Measurements from ENCODE around the gene MITF.

The MITF gene, protein sequence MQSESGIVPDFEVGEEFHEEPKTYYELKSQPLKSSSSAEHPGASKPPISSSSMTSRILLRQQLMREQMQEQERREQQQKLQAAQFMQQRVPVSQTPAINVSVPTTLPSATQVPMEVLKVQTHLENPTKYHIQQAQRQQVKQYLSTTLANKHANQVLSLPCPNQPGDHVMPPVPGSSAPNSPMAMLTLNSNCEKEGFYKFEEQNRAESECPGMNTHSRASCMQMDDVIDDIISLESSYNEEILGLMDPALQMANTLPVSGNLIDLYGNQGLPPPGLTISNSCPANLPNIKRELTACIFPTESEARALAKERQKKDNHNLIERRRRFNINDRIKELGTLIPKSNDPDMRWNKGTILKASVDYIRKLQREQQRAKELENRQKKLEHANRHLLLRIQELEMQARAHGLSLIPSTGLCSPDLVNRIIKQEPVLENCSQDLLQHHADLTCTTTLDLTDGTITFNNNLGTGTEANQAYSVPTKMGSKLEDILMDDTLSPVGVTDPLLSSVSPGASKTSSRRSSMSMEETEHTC

DNA sequence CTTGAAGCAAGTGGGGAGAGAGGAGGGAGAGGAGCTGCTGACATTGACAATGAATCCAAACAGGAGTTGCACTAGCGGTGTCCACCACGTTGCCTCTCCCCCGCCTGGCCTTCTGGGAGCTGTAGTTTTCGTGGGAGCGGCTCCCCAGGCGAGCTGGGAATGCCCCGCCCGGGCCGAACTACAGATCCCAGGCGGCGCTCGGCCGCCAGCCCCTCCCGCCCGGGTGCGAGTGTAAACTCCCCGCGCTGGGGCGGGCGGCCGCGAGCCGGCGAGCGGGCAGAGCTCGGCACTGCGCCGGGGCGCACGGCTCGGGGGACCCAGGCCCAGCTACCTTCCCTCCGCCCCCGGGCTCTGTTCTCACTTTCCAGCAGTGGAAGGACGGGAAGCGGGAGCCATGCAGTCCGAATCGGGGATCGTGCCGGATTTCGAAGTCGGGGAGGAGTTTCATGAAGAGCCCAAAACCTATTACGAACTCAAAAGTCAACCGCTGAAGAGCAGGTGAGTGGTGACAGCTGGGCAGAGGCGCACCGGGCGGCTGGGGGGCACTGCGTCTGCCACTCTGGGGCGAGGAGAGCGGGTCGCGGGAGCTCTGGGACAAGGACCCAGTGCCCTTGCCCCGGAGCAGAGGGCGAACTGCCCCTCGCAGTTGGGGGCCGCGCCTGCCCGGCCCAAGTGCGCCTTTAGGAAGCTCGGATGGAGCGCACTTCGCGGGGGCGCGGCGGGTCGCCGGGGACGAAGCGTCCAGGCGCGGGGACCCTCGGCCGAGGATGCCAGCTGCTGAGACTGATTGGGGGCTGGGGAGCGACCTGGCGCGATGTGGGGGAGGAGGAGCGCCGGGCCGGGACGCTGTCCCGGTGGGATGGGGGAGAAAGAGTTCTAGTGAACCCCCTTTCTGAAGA lies at the start of gene MITF:
Gene MITF (plus strand): TSS at position 261 of the 899 bp plus-strand sequence. CDS start 134 bp downstream, at position 395.
- DNase-seq (ENCODE audit: low read depth, low spot score): peak; percentile 86

- DNase-seq (ENCODE audit: low read depth, low spot score): no peak
Measured at GRCh38 chr3:69691860-69692259, 47.4 kb upstream of the MITF start.

DNA sequence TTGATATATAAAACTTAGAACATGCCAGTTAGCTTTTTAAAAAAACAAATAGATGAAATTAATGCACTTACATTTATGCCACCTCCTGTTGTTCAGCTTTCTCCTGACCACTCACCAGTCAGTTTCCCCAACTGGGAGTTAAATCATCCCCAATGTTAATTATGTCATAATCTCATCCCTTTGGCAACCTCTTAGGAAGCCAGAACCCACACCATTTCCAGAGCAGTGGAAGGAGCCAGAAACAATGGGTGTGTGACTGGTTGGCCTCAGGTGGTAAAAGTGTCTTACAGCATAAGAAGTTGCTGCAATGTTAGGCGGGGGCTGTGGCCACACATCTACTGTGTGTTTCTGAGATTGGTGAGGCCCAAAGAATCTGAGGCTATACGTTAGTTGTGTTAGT lies 46.5 kb upstream of the MITF start:
- no peak for DNase-seq (ENCODE audit: low read depth, low spot score)

- no peak for DNase-seq (ENCODE audit: low read depth, low spot score)
Measured at GRCh38 chr3:69695443-69695842, 43.8 kb upstream of the MITF start.

GRCh38 chr3:69695933-69696332 lies 43.3 kb upstream of the MITF start:
- no peak for DNase-seq (ENCODE audit: low read depth, low spot score)

- no peak for DNase-seq (ENCODE audit: low read depth, low spot score)
Measured at GRCh38 chr3:69696367-69696766, 42.9 kb upstream of the MITF start.

GRCh38 chr3:69697381-69697780 lies 41.9 kb upstream of the MITF start:
- DNase-seq (ENCODE audit: low read depth, low spot score): no peak

DNA sequence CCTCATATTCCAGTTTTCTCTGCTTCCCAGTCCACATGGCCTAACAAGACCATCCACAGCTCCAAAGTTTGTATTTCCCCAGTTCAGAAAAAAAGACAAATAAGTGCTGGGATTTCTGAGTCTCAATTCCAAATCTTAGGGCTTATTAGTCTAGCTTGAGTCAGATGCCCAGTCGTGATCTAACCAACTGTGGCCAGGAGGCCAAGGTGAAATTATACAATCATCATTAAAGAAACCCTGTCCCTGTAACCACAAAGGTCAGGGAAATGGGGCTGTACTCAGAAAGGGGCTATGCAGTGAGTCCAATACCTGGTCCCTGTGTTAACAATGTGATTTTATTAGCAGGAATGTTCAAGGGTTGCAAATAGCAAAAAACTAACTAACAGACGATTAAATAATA lies 40.5 kb upstream of the MITF start:
- no peak for DNase-seq (ENCODE audit: low read depth, low spot score)

DNA sequence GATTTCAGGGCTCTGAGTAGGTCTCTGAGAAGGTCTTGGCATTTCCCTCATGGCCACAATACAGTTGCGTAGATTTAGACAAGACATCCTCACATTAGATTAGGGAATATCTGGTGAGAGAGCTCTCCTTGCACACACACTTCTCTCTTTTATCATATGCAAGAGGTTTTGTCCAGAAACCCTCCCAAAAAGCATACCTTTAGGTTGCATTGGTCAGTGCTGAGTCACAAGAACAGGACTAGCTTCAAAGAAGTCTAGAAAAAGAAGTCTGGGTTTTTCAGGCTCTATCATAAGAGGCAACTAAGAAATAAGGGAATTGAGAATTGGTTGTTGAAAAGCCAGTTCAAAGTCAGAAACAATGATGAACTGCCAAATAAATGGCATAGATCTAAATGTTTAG lies 40.1 kb upstream of the MITF start:
- DNase-seq (ENCODE audit: low read depth, low spot score): no peak

DNA sequence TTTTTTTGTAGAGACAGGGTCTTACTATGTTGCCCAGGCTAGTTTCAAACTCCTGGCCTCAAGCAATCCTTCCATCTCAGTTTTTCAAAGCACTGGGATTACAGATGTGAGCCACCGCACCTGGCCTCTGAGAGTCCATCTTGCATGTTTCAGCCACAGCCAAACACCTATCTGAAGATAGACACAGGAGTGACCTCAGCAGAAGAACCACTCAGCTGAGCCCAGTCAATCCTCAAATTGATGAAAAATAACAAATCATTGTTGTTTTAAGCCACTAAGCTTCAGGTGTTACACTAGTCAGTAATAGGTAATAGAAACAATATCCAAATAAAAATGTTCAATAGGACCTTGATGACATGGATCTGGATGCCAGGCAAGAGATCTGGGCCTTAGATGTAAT lies 38.3 kb upstream of the MITF start:
- DNase-seq (ENCODE audit: low read depth, low spot score): no peak

- DNase-seq (ENCODE audit: low read depth, low spot score): no peak
Measured at GRCh38 chr3:69710153-69710977, 28.9 kb upstream of the MITF start.

DNA sequence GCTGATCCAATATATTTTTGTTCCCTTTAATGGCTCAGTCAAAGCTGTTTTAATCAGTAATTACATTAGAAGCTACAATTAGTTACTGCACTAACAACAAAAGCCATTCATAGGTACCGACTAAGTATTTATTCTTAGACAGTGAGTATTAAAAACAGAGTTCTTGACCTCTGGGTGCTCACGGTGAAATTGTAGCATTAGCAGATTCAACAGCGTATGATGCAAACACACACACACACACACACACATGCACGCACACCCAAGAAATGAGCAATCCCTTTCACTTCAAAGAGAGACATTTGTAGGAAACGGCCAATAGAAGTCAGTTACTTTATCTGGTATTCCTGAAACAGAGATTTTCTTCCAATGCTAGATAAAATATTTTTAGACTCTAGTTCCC lies 27.0 kb upstream of the MITF start:
- DNase-seq (ENCODE audit: low read depth, low spot score): no peak

- no peak for DNase-seq (ENCODE audit: low read depth, low spot score)
Measured at GRCh38 chr3:69712933-69713332, 26.3 kb upstream of the MITF start.

GRCh38 chr3:69715204-69715603 lies 24.1 kb upstream of the MITF start:
- DNase-seq (ENCODE audit: low read depth, low spot score): no peak

GRCh38 chr3:69716119-69716518 lies 23.1 kb upstream of the MITF start:
- no peak for DNase-seq (ENCODE audit: low read depth, low spot score)

DNA sequence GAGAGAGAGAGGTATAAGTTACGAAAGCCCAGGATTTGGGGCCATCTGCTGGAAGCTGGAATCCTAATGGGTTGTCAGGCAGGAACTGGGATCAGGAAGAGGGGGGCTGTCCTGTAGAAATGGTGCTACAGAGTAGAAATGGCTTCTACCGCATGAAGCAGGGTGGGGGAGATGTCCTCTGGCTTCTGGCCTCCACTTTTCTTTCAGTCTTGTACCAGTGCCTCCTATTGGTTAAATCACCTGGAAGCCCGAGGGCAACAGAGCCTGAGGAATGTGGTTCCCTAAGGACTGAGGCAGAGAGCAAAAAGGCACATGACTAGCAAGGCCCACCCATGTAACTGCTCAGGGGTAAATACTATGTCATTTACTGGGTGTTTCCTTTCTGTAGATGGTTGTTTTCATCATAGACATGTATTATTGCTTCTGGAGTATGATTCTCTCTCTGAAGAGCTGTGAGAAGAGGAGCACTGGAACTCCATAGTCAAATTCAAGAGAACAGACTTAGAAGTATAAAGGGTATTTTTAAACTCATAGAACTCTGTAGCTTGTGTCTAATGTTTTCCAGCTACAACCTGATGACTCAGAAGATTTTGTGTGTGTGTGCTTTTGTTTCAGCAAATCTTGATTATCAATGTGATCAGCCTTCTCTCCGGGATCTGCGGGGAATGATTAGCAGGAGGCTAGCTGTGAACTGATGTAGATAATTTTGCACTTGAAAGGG lies 20.2 kb upstream of the MITF start:
- DNase-seq (ENCODE audit: low read depth, low spot score): peak; percentile 64

DNA sequence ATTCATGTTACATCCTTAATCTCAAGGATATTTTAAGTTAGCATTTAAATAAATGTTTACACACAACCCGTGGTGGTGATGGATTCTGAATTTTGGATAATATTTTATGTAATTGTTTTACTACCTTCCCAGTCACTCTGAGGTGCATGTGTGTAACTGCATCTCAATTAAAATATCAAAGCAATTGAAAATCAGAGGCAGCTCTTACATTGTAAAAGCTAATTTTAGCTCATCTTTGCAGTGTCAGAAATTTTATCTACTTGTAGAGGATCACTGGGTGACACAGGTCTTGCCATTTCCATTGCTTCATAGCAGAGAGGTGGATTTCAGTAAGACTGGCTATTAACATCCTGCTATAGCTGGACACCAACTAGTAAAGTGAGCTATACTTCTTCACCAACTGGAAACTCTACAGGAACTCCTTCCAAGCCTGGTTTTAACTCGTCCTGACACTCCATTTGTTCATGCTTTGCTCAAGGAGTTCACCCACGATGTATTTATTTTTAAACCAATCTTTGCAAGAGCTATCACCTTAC lies 19.6 kb upstream of the MITF start:
- no peak for DNase-seq (ENCODE audit: low read depth, low spot score)

DNA sequence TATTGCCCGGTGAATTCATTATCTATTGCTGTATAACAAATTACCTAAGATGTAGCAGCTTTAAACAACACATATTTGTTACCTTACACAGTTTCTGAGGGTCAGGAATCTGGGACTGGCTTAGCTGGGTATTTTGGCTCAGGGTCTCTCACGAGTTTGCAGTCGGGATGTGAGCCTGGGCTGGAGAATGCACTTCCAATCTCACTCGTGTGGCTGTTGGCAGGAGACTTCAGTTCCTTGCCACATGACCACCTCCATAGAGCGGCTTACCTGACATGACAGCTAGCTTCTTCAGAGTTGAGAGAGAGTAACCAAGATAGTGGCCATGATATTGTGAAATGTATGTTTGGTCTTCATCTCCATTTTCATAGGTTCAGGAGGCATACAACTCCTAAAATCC lies 18.4 kb upstream of the MITF start:
- no peak for DNase-seq (ENCODE audit: low read depth, low spot score)

DNA sequence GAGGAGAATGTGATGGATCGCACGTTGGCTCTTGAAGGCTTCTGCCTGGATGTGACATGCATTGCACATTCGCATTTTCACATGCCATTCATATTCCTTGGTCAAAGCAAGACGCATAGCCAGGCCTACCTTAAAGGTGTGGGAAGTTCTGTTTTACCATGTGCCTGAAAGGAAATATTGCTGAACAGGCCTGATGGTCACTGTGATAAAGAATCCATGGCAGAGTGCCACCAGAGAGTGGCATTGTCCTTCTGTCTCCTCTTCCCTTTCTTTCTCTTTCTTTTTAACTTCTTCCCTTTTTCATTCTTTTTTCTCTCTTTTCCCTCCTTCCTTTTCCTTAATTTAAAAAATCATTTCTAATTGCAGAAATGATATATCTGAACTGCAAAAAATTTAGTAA lies 15.9 kb upstream of the MITF start:
- no peak for DNase-seq (ENCODE audit: low read depth, low spot score)

GRCh38 chr3:69724722-69725435 lies 14.4 kb upstream of the MITF start:
- peak; percentile 14 for DNase-seq (ENCODE audit: low read depth, low spot score)

All from ELF-1 (cell line).